Measurements from ENCODE around the gene TMEM53. TPM values are rescaled to one million over a fixed set of nuclear protein-coding genes. Genes with fewer than 3 reads are reported as not detected.

TMEM53 gene
- total and polyA plus RNA-seq, 2 donors (not counting 1 experiment from before 2014, with no cell fraction given), result 8.1 to 11.6 TPM

GRCh38 chr1:44698138-44698537 lies 23.9 kb upstream of the TMEM53 start:
- DNase-seq (ENCODE audit: low read depth in 2 of 2), result no peak
- Histone ChIP-seq H3K36me3 (ENCODE audit: control insufficient read depth, insufficient read depth, low read length) (no peaks in the 10 kb centered on the region), H4K20me1 (ENCODE audit: control insufficient read depth, extremely low read depth, insufficient read depth, low read length) (no peaks in the 10 kb centered on the region), H3K4me2 (ENCODE audit: extremely low read depth, insufficient read depth, low read length) (no peak overlapping the region), H3K79me2 (ENCODE audit: control insufficient read depth, insufficient read depth, low read length) (no peaks in the 10 kb centered on the region), H3K9me3 (ENCODE audit: control insufficient read depth, insufficient read depth, low read depth, low read length) (no peaks in the 10 kb centered on the region), H3K9ac (ENCODE audit: insufficient read depth, low read length) (no peak overlapping the region), H3K27me3 (ENCODE audit: control insufficient read depth, insufficient read depth, low read length) (no peaks in the 10 kb centered on the region), H3K27ac (ENCODE audit: insufficient read depth, low read length) (no peak overlapping the region), H3K4me1 (ENCODE audit: control insufficient read depth, extremely low read depth, insufficient read depth, low read length) (no peaks in the 10 kb centered on the region), H3K4me3 (replicated peaks in 1 of 4; ENCODE audit: control extremely low read depth in 1 of 4, insufficient read depth in 1 of 4, low read depth in 3 of 4, low read length in 4 of 4) (no peak overlapping the region), H2AFZ (ENCODE audit: low read length) (no peak overlapping the region)
- no peak for TF ChIP-seq EZH2 (IDR thresholded peaks at IDR 0.05; ENCODE audit: low read length, missing control alignments)
- no peak for TF ChIP-seq CTCF (conservative IDR thresholded peaks at IDR 0.05 in 1 of 2, IDR thresholded peaks at IDR 0.05 in 1 of 2; ENCODE audit: low read depth in 1 of 2, low read length in 2 of 2)

GRCh38 chr1:44696789-44697345 lies 22.6 kb upstream of the TMEM53 start:
- no peak overlapping the region for H3K4me2 ChIP-seq (ENCODE audit: extremely low read depth, insufficient read depth, low read length)
- no peaks in the 10 kb centered on the region for H3K9me3 ChIP-seq (ENCODE audit: control insufficient read depth, insufficient read depth, low read depth, low read length)
- no peaks in the 10 kb centered on the region for H3K27me3 ChIP-seq (ENCODE audit: control insufficient read depth, insufficient read depth, low read length)
- H4K20me1 ChIP-seq (ENCODE audit: control insufficient read depth, extremely low read depth, insufficient read depth, low read length), result no peaks in the 10 kb centered on the region
- H3K79me2 ChIP-seq (ENCODE audit: control insufficient read depth, insufficient read depth, low read length), result no peaks in the 10 kb centered on the region
- TF ChIP-seq EZH2 (IDR thresholded peaks at IDR 0.05; ENCODE audit: low read length, missing control alignments), result no peak
- TF ChIP-seq CTCF (conservative IDR thresholded peaks at IDR 0.05 in 1 of 2, IDR thresholded peaks at IDR 0.05 in 1 of 2; ENCODE audit: low read depth in 1 of 2, low read length in 2 of 2), result no peak
- no peak overlapping the region for H3K9ac ChIP-seq (ENCODE audit: insufficient read depth, low read length)
- no peak overlapping the region for H2AFZ ChIP-seq (ENCODE audit: low read length)
- no peak overlapping the region for H3K4me3 ChIP-seq (replicated peaks in 1 of 4; ENCODE audit: control extremely low read depth in 1 of 4, insufficient read depth in 1 of 4, low read depth in 3 of 4, low read length in 4 of 4)
- H3K4me1 ChIP-seq (ENCODE audit: control insufficient read depth, extremely low read depth, insufficient read depth, low read length), result no peaks in the 10 kb centered on the region
- no peak for DNase-seq (ENCODE audit: low read depth in 2 of 2)
- no peak overlapping the region for H3K27ac ChIP-seq (ENCODE audit: insufficient read depth, low read length)
- no peaks in the 10 kb centered on the region for H3K36me3 ChIP-seq (ENCODE audit: control insufficient read depth, insufficient read depth, low read length)

- H2AFZ ChIP-seq (ENCODE audit: low read length), result no peak overlapping the region
- H3K4me2 ChIP-seq (ENCODE audit: extremely low read depth, insufficient read depth, low read length), result no peak overlapping the region
- no peaks in the 10 kb centered on the region for H3K9me3 ChIP-seq (ENCODE audit: control insufficient read depth, insufficient read depth, low read depth, low read length)
- no peaks in the 10 kb centered on the region for H3K36me3 ChIP-seq (ENCODE audit: control insufficient read depth, insufficient read depth, low read length)
- no peak overlapping the region for H3K9ac ChIP-seq (ENCODE audit: insufficient read depth, low read length)
- no peaks in the 10 kb centered on the region for H4K20me1 ChIP-seq (ENCODE audit: control insufficient read depth, extremely low read depth, insufficient read depth, low read length)
- H3K79me2 ChIP-seq (ENCODE audit: control insufficient read depth, insufficient read depth, low read length), result no peaks in the 10 kb centered on the region
- no peak overlapping the region for H3K27ac ChIP-seq (ENCODE audit: insufficient read depth, low read length)
- no peak for TF ChIP-seq EZH2 (IDR thresholded peaks at IDR 0.05; ENCODE audit: low read length, missing control alignments)
- no peaks in the 10 kb centered on the region for H3K27me3 ChIP-seq (ENCODE audit: control insufficient read depth, insufficient read depth, low read length)
- no peak for DNase-seq (ENCODE audit: low read depth in 2 of 2)
- H3K4me1 ChIP-seq (ENCODE audit: control insufficient read depth, extremely low read depth, insufficient read depth, low read length), result no peaks in the 10 kb centered on the region
- H3K4me3 ChIP-seq (replicated peaks in 1 of 4; ENCODE audit: control extremely low read depth in 1 of 4, insufficient read depth in 1 of 4, low read depth in 3 of 4, low read length in 4 of 4), result no peak overlapping the region
Observed at GRCh38 chr1:44696101-44696500, 21.8 kb upstream of the TMEM53 start.
